GM18517 (cell line): Measurements from ENCODE around the gene CD163L1.
"Not testable (repeated sequence)": the region's sequence is repeated elsewhere in the genome, so short reads cannot be mapped to it uniquely, and the experiment has no call there.

ENCODE experiments used
- ATAC-seq: cut with Tn5 transposase; IDR thresholded peaks from one replicate; pipeline ENCODE4 v1.9.1; 2021; ENCODE audit warnings: mild to moderate bottlenecking, moderate library complexity; ENCODE audit not compliant: unreplicated experiment

Gene CD163L1

DNA sequence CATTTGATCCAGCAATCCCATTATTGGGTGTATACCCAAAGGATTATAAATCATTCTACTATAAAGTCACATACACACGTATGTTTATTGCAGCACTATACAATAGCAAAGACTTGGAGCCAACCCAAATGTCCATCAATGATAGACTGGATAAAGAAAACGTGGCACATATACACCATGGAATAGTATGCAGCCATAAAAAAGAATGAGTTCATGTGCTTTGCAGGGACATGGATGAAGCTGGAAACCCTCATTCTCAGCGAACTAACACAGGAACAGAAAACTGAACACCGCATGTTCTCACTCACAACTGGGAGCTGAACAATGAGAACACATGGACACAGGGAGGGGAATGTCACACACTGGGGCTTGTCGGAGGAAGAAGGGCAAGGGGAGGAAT is 106.2 kb downstream of the CD163L1 start:
- ATAC-seq, result not testable (repeated sequence)

DNA sequence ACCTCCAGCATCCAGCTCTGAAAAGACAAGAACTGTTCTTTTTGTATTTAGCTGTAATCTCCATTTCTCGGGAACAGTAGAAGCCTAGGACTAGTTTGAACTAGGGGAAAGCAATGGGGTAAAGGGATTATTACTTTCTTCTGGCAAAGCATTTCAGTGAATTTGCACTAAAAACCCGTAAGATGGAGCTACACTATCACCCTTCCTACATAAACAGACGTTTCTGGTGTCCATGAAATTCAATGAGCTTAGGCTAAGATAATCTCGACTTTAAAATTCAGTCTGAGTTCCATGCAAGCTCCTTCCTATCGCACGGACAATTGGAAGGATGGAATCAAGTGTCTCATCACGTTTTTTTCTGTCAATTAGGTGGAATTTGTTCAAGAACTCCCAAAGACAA is 116.0 kb downstream of the CD163L1 start:
- ATAC-seq, result no peak

DNA sequence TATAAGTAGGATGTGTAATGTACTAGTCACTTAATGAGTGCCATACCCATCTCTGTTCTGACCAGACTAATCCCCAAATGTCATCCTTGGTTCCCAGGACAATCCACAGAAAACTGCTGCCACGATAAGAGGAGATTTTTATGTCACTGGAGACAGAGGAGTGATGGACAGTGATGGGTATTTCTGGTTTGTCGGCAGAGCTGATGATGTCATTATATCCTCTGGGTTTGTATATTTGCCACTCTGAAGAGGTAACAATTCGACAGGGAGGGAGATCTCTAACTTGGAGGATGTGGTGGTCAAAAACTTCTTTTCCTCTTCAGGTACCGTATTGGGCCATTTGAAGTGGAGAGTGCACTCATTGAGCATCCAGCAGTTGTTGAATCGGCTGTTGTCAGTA is 119.8 kb downstream of the CD163L1 start:
- no peak for ATAC-seq

- no peak for ATAC-seq
Observed at GRCh38 chr12:7322599-7322998, 121.4 kb downstream of the CD163L1 start.

DNA sequence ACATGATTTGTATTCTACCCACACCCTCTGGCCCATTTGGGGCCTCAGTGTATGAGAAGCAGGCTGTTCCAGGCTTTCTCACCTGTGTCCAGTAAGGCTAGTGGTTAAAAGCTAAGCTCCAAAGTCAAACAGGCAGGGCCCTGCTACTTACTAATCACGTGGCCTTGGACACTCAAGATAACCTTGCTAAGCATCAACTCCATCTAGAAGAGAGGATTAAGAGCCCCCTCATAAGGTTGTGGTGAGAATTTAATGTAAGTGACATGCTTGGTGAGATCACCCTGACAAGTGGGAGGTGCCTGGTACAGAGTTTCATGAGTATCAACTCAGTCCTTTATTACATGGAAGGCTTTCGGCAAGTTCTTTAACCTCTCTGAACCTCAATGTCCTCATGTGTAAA is 122.3 kb downstream of the CD163L1 start:
- ATAC-seq, result no peak

GRCh38 chr12:7319930-7320329 is 124.0 kb downstream of the CD163L1 start:
- ATAC-seq, result no peak

GRCh38 chr12:7310070-7310469 is 133.9 kb downstream of the CD163L1 start:
- ATAC-seq, result no peak
